ENCODE data around the gene SIGMAR1.

Gene SIGMAR1

DNA sequence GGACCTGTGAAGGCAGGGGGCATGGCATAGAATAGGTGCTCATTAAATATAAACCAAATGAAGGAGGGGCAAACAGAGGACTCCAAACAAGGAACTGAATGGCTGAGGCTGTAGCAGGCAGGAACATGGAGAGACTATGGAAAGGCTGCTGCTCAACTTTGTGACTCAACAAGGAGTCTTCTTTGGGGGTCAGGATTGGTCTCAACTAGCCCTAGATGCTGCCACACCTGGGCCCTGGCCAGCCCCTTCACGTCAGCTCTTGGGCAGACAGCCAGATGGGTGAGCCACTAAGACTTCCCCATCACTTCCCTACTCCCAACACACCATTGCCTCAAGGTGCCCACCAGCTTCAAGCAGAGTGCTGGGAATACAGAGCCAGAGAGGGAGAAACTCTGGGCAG is 36.7 kb downstream of the SIGMAR1 start:
- no peak for DNase-seq

DNA sequence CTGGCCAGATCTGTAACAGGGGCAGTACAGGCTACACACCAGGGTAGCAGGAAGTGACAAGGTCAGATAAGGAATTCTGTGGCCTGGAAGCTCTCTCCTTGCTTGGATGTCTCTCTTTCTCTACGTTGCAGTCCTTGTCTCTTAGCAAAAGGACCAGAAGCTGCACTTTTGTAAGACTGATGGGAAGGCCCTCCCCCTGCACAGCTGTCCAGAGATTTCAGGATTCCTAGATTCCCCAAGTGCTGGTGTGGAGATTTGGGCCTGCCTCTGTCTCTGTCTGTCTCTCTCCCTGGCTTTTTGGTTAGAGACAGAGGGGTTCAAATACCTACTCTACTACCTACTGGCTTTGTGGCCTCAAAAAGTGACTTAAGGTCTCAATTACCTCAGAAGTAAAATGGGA is 38.0 kb downstream of the SIGMAR1 start:
- no peak for DNase-seq

DNA sequence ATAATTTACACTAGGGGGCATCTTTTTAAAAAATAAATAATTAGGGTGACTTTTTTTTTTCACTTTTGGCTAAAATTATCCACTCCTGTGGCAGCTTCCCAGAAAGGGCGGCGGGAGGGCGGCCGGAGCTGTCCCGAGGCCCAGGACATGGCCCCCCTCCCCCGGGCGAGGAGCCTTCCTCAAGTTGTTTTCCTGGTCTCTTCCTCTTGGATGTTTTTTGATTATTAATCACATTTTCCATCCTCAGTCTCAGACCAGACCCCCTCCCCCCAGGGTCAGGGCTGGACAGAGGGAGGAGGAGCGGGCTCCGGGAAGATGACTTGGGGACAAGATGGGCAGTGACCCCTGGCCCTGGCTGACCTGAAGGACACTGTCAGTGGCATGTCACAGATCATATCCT is 43.4 kb downstream of the SIGMAR1 start:
- DNase-seq, result no peak

DNA sequence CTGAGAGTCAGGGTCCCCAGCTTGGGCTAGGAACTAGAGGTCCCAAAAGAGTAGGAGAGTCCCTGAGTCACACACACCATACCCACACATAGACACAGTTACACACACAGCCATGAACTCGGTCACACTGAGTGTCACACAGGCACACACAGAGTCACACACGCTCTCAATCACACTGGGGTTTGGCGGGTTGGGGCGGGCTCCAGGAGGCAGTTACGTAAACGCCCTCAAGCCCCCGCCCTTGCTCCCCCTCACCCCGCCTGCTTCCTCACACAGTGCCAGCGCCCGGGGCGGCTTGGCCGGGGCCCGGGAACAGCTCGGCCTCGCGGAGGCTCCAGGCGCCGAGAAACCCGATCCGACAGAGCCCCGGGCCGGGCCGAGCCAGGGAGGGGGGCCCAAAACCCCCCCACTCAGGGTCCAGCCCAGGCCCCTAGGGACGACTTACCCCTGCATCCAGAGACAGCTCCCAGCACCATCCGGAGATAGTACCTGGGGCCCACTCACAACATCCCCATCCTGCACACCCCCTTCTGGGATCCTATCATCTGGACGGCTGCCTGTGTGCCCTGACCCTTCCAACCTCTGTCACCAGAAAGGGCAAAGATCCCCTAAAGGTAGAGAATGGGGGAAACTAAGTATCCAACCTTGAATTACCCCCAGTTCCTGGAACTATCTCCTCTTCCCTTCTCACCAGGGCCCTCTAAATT is 44.5 kb downstream of the SIGMAR1 start:
- DNase-seq, result no peak

DNA sequence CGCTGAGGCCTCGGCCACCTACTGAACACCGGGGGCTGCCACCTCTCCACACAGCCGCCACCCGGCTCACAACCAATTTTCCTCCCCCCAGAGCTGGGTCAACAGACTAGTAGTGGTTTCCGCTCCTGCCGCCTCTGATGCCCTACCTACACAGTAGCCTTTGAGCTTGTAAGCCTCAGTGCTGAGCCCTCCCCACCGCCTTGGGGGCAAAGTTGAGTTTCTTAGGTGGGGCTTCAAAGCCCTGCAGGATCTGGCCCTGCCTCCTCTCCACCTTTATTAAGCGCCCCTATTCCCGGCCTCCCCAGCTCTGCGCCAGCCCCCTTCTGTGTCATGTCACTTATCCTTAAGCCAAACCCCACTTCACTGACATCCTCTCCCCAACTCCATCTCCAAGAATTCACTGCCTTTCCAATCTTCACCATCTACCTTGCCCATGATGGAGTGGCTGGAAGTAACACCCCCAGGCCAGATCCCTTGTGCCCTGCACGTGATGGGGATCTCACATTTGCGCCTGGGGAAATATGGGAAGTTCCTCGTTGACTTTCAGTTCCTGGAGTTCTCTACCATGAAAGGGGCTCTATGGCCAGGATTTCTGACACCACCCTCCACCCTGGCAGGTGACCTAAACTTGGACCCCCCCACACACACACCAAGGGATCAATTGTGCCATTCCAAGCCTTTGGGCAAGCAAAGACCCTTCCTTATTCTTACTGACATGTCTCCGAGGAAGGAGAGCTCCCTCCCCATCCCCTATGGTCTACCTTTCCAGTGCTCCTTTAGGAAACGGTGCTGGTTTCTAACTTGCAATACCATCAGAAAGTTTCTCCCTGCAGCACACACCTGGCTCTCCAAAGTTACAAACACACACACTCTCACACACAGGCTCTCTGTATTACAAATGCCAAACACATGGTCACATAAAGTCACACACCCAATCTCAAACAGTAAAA is 45.4 kb downstream of the SIGMAR1 start:
- DNase-seq, result no peak

DNA sequence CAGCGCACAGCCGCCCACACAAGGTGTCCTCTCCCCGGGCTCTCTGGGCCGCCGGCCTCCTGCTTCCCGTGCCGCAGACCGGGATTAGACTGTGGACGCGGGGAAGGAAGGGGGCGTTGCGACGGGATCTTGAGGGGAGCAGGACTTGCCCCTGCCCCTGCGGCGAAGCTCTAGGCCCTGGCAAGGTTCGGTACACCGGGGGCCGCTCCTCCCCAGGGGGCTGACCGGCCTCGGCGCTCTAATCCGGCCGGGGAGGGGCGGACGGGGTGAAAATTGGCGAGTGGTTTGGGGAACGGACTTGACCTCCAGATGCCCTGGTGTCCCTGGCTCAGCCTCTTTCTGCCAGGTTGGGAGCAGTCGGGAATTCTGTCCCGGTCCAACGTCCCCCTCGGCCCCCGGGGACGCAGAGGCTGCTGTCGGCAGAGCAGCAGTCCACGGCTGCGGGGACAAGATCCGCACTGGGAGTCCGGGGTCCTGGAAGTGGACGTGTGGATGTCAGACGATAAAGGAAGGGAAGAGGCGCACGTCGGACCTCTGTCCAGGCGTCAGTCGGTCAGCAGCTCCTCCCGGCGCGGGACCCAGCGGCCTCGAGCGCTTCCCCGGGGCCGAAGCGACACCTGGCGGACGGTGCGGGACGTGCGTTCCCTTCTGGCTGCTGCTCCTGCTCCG is 46.2 kb downstream of the SIGMAR1 start:
- DNase-seq, result peak; percentile 81

DNA sequence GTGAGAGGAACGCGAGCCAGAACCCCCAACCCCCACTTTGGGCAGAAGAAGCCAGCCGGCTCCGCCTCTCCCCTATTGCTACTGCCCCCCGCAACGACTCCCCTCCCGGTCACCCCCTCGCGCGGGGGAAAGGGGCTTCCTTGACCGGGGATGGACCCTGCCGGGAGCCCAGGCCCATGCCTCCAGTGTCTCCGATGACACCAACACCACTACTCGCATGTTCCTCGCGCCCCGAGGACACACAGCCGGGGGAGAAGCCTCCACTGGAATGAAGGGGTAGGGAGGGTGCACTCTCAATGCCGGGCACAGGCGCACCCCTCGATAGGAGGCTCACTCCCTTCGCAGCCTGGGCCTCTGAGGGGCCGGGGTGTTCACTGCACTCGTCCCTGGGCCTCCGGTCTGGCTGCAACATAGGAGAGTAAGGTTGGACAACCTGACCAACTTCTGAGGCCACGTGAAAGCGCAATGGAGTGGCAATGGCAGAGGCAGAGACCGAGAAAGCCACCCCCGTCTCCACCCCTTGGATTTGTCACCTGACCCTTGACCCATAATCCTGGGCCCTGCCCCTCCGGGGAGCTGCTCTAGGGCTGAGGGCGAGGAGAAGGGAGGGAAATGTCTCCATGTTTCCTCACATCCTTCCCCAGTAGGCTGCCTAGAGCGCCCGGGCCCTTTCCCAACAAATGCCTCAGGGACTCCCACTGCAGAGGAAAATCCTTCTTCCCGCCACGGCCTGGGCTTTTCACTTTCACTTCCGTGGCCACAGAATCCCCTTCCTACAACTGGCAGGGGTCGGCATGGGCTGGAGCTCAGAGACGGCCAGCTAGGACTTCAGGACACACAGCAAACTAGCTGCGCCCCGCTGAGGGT is 47.0 kb downstream of the SIGMAR1 start:
- DNase-seq, result no peak

DNA sequence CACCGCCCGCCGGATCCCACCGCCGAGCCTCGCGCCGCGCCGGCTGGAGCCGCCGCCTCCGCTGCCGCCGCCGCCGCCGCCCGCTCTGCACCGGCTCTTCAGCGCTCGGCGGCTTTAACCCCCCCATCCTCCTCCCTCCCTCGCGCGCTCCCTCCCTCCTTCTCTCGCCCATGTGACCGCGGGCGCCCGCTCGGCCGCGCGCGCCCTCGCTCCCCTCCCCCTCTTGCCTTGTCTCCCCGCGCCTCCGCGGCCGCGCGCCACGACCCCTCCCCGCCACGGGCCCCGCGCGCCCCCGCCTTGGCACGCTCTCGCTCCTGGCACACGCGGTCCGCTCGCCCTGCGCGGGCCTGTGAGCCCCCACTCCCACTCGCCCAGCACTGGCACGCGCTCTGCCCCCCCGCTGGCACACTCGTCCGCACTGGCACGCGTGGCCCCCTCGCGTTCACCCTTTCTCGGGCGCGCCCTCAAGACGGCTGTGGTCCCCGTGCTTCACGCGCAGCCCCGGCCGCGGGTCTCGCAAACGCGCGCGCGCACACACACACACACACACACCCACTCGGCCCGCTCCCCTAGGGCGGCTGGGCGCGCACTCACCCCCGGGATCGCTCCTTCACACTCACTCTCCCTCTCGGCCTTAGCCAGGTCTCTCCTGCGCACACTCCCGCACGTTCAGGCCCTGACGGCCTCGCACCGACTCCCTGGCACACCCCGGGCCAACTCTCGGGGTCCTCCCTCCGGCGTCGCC is 47.8 kb downstream of the SIGMAR1 start, which contains the start of gene CNTFR:
CNTFR (minus strand) TSS at position 89 of the 745 bp plus-strand sequence. CDS start 20,743 bp downstream, outside the sequence.
- no peak for DNase-seq

DNA sequence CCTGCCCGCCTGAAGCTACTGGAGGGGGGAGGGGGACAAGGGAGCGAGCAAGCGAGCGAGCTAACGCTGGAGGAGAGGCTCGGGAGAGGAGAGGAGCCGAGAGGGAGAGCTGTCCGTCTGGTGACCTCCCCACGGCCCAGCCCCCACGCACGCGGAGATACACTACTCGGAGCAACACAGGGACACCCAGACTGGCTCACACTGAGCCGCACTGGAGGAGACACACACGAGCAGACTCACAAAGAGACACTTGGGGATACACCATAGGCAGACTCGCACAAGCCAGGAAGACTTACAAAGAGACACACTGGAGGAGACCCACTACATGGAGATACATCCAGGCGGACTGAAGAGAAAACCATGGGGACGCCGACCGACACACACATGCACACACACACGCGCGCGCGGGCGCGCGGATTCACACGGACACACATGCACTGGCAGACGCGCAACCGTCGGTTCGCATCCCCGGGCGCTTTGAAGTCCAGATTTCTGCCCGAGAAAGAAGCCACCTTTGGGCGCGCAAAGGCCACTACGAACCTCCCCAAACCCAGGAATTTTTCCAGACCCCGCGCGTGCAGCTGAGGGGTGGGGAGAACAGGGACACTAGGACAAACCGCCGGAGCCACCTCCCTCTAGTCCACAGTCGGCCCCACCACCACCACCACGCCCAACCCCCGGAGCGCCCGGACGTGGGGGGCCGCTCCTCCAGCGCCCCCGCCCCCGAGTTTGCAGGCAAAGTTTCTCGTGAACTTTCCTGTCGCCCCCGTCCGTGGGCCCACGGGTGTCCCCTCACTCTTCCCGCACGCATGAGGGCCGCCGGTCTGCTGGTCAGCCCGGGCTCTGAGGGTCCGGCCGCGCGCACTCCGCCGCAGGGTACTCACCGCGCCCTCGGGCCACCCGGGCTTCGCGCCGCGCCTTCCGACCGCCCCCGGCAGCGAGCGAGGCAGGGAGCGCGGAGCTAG is 48.6 kb downstream of the SIGMAR1 start:
- DNase-seq, result no peak

DNA sequence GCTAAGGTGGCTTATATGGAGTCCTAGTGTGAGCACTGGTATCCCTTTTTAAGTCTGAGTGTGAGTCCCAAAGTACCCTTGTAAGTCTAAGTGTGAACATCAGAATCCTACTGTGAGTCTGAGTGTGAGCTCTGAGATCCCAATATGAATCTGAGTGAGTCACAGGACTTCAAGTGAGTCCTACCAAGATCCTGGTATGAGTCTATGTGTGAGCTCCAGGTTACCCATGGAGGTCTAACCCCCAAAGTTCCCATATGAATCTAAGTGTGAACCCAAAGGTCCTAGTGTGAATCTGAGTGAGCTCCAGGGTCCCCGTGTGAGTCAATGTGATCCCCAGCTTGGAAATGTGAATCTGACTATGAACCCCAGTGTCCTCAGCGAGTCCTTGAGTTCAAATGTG is 50.3 kb downstream of the SIGMAR1 start:
- DNase-seq, result no peak

DNA sequence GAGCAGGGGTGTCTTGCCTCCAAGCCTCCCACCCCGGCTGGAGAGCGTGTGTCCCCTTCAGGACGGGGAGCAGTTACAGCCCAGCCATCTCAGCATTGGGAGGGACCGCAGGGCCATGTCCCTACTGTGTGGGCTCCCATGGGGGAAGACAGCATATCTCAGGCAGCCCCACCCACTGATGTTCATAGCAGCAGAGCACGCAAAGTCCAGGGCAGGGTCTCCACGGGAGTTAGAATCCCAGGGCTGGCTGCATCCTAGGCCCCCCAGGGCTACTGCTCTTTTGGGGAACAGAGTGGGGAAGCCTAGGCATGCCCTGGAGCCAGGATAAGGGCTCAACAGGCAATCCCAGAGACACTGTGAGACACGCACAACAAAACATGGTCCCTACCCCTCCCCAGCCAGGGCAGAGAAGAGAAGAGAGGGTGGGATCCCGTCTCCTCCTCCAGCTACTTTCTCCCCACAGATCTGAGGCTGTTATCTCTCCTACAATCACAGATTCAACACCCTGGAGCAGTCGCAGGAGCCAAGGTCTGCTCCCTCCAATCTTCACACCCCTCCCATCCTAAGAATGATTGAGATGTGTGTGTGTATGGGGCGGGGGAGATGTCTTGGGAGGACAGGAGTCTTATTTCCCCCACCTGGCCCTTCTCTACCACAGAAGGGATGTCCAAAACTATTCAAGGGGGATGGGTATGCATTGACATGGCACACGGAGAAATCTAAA is 51.5 kb downstream of the SIGMAR1 start:
- DNase-seq, result no peak

DNA sequence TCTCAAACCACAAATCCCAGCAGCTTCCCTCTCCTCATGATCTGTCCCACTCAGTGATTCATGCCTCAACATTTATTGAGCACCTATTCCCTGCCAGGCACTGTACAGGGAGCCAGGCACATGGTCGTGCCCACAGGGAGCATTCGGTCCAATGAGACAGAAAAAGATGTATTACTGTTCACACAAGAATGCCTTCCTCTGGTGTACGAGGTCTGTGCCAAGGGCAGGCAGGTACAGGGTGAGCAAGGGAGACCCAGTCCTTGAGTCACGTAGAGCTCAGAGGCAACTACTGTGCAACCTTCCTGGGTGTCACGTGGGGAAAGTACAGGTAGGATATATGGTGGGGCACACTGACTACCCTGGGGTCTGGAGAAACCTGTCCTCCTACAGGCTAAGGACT is 52.6 kb downstream of the SIGMAR1 start:
- no peak for DNase-seq

All from CD4-positive, alpha-beta T cell treated with Interleukin-6 for 4 hours (primary cell).